HG02970 (cell line): ENCODE data around the gene ACTR5.
A peak's percentile ranks its signal among the peaks of the same experiment; 100 is the strongest.

Experiments used
- ATAC-seq: cut with Tn5 transposase; IDR thresholded peaks from one replicate; pipeline ENCODE4 v1.9.1; 2021; ENCODE audit warnings: mild to moderate bottlenecking, moderate library complexity, moderate number of reproducible peaks; ENCODE audit not compliant: unreplicated experiment, low FRiP score

Gene ACTR5

GRCh38 chr20:38748097-38748860 lies at the start of gene ACTR5:
TSS of gene ACTR5 (plus strand) at chr20:38748460. CDS start at chr20:38748479, 19 bp downstream.
- ATAC-seq, result peak; percentile 82

- no peak for ATAC-seq
Observed at GRCh38 chr20:38698541-38698940, 49.7 kb upstream of the ACTR5 start.

GRCh38 chr20:38700141-38700540 lies 48.1 kb upstream of the ACTR5 start:
- no peak for ATAC-seq

- ATAC-seq, result no peak
Observed at GRCh38 chr20:38700926-38701325, 47.3 kb upstream of the ACTR5 start.

- no peak for ATAC-seq
Observed at GRCh38 chr20:38703526-38703925, 44.7 kb upstream of the ACTR5 start.

- no peak for ATAC-seq
Observed at GRCh38 chr20:38704136-38704535, 44.1 kb upstream of the ACTR5 start.

- no peak for ATAC-seq
Observed at GRCh38 chr20:38706509-38706908, 41.8 kb upstream of the ACTR5 start.

GRCh38 chr20:38714308-38714707 lies 34.0 kb upstream of the ACTR5 start:
- no peak for ATAC-seq

- no peak for ATAC-seq
Observed at GRCh38 chr20:38715646-38716045, 32.6 kb upstream of the ACTR5 start.

- ATAC-seq, result no peak
Observed at GRCh38 chr20:38722683-38723016, 25.6 kb upstream of the ACTR5 start.

GRCh38 chr20:38723017-38723847 lies 25.0 kb upstream of the ACTR5 start:
- no peak for ATAC-seq

- no peak for ATAC-seq
Observed at GRCh38 chr20:38723848-38724625, 24.2 kb upstream of the ACTR5 start, which contains the start of gene SLC32A1. TSS of gene SLC32A1 (plus strand) at chr20:38724486. CDS start at chr20:38724725, 239 bp downstream.

- ATAC-seq, result no peak
Observed at GRCh38 chr20:38724626-38725147, 23.6 kb upstream of the ACTR5 start.

- ATAC-seq, result no peak
Observed at GRCh38 chr20:38725148-38725901, 22.9 kb upstream of the ACTR5 start.

GRCh38 chr20:38725931-38726803 lies 22.1 kb upstream of the ACTR5 start:
- no peak for ATAC-seq

- no peak for ATAC-seq
Observed at GRCh38 chr20:38726804-38727606, 21.3 kb upstream of the ACTR5 start.

GRCh38 chr20:38727607-38728190 lies 20.6 kb upstream of the ACTR5 start:
- no peak for ATAC-seq
